GM18511 (cell line): ENCODE data around the gene PLEKHG7.
"Not testable (repeated sequence)": the region's sequence is repeated elsewhere in the genome, so short reads cannot be mapped to it uniquely, and the experiment has no call there.

Source experiments
- ATAC-seq: cut with Tn5 transposase; IDR thresholded peaks from one replicate; pipeline ENCODE4 v1.9.1; 2021; ENCODE audit warnings: mild to moderate bottlenecking, moderate library complexity; ENCODE audit not compliant: unreplicated experiment

Gene PLEKHG7, protein sequence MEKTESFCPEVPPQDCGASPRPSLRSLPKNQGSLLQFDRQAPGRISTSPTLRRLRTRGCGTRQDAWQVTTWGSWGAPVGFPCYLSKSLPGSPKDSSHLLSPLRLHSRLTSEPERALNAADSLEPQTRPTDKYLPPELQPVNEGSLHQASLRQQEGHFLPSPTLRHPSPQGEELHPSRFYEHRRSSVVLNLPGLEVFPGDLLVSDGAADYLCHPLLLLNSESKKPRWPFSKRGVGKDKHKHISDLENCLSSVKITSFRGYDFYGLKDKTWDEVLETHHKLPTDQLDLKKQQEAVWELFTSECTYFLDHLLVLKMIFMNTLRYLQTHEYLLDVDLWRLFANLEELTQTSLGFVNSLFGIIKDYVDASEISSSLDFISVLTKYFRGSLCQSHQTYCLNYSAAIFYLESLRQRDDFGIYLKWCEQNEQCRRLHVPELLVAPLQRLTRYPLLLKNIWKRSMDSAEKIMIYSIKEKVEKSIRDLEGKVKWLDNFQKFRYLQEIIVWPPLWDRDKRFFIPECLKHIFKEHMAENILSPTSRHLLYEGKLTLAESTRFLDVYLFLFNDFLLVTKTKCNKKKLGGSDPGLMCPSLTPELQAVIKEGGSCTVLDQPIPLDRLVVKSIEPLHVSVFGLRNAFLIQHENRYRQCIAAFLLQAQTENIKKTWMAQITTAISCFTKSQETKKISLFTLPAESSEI

DNA sequence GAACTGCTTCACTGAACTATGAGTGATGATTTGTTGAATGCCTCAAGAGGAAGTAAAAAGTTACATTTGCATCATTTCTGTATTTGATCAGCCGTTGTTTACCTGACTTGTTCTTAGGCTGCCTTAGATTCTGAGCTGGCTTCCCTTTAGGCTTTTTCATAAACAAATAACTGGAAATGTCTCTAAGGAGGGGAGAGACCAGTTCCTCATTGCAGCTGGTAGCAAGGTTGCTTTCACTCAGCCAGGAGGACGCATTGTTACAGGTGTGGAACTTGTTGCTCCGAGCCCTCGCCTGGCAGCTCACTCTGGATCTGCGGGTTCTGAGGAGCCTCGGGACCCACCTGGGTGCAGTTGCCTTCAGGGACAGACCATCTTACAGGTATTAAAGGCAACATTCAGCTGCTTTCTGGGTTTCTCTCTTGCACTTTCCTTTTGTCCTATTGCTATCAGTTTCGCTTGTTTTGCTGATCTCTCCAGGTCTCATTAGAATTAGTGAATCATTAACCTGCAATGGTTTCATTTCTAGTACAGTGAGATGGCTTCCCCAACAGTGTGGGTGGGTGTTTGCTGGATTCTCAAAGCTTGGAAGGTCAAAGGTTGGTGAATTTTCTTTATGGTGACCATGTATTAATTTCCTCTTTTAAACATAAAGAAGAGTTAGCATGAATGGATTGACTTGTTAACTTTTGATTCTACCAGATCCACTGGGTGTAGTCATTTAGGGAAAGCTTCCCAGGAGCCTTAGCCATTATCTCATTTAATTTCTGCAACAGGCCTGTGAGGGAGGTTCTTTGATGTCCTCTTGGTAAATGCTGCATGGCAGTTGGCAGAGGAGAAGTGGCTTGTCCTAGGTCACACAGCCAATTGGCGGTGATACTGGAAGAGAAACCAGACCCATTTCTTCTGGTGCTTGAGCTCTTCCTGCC, at the start of gene PLEKHG7:
Gene PLEKHG7, plus strand, starts transcription at position 236 of the 926 bp plus-strand sequence. CDS start 3,643 bp downstream, outside the sequence.
- ATAC-seq = peak; percentile 97

DNA sequence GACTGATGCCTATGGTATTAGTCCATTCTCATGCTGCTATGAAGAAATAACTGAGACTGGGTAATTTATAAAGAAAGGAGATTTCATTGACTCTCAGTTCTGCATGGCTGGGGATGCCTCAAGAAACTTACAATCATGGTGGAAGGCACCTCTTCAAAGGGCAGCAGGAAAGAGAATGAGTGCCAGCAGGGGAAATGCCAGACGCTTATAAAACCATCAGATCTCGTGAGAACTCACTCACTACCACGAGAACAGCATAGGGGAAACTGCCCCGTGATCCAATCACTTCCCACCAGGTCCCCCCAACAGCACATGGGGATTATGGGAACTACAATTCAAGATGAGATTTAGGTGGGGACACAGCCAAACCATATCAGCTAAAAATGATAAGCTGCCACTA, 48.5 kb upstream of the PLEKHG7 start:
- ATAC-seq = not testable (repeated sequence)

DNA sequence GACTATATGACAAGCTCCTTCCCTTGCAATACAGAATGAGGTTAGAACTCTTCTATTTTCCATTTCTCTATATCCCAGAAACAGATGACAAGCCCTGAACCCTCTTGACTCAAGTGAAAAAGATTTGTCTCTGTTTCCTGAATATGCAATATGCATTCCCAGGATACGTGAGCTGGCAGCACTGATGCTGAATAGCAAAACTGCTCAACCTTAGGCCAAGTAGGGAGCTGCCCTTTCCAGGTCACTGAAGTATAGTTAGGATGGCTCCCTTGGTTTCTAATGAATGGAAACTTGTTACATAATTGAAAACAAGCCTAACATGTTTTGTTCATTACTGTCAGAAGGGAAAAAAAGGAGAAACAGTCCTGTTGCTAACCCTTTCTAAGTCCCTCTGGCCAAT, 47.9 kb upstream of the PLEKHG7 start:
- no peak for ATAC-seq

DNA sequence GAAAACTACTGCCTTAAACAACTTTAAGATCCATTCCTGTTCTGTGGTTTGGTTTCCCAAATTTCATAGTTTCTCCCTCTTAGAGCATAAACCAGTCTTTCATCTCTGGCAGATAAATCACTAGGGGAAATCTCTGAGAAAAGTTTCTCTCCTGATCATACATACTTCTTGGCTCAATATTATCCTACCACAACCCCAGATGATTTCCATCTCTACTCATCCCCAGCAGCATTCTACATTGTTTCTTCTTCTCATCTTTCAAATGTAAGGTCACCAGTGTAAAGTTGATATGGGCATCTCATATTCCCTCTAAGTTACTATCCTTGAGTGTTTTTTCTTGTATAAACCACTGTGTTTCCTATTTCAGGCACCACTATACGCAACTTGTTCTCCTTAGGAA, 45.9 kb upstream of the PLEKHG7 start:
- no peak for ATAC-seq

DNA sequence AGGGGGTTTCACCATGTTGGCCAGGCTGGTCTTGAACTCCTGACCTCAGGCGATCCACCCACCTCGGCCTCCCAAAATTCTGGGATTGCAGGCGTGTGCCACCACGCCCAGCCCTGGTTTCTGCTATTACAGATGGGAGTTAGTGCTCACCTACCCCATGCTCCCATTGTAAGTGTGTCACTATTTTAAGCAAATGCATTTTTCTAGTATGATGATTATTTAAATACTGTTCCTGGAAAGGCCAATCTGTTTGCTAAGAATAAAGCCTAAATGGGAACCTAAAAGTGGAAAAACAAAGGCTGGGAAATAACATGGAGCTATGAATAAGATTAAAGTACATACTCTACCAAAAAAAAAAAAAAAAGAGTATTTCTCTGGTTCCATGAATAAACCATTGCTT, 45.0 kb upstream of the PLEKHG7 start:
- no peak for ATAC-seq

DNA sequence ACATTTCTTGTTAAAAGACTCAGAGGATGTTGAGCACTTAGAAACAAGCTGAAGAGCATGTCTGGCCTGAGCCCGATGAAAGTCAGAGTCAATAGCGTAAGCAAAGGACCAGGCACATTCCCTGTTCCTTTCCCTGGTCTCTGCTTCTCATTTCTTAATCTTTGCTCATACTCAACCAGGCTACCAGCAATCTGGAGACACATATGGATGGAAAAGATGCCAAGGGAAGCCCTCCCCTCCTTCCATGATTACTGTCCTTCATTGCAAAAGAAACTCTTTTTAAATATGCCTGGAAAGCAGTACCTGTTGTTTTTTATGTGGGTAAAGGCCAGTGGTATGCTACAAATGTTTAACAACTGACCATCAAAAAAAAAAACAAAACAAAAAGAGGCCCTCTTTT, 44.2 kb upstream of the PLEKHG7 start:
- no peak for ATAC-seq

DNA sequence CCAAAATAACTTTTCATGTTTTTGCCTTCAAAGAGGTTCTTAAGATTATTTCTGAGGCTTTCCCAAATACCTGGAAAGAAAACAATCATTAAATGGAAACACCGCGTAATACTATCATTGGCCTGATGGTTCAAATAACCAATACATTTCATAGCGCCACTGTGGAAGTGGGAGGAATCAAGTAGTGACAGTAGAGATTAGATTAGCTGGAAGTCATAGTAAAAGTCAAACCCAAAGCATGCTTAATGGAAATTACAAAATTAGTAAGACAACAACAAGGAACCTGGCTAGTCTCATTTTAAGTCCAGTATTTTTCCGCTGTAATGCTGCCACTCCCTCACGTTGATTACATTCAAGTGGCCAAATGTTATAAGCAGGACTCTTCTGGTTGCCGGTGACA, 41.5 kb upstream of the PLEKHG7 start:
- no peak for ATAC-seq

DNA sequence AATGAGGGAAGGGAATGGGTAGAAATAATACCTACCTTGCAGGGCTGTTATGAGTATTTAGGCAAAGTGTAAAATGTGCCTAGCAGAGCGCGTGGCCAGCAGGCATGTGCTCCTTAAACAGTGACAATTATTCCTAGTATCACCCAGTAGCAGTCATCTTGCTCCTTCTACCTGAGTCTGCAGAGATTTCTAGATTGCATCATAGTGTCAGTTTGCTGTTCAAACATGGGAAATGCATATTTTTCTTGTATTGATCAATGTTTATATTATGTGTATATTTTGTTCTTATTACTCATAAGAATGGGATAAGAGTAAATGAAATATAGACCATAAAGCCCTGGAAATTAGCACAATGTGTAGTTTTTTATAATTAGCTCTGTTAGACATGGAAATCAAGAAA, 37.3 kb upstream of the PLEKHG7 start:
- no peak for ATAC-seq

DNA sequence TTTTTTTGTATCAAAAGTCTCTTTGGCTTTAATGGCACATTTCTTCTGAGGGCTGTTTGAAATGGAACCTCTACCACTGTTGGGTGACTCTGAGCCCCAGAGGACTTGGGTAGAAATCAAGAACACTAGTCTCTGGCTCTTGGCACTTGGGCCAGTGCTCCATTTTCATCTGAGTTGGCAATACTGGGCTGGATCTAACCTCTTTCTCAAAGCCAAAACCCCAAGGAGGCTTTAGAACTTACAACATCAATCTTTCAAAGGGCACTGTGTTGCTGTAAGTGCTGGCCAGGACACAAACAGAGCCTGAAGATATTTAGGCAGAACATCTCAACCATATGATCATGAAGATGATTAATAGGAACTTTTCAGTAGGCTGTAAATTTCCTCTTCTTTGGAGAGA, 34.0 kb upstream of the PLEKHG7 start:
- no peak for ATAC-seq

DNA sequence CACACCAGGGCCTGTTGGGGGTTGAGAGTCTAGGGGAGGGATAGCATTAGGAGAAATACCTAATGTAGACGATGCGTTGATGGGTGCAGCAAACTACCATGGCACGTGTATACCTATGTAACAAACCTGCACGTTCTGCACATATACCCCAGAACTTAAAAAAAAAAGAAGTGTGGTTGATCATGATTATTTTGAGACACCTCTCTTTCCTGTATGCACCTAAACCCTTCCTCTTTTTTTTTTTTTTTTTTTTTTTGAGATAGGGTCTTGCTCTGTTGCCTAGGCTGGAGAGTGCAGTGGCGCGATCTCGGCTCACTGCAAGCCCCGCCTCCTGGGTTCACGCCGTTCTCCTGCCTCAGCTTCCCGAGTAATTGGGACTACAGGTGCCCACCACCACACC, 31.3 kb upstream of the PLEKHG7 start:
- ATAC-seq = not testable (repeated sequence)

DNA sequence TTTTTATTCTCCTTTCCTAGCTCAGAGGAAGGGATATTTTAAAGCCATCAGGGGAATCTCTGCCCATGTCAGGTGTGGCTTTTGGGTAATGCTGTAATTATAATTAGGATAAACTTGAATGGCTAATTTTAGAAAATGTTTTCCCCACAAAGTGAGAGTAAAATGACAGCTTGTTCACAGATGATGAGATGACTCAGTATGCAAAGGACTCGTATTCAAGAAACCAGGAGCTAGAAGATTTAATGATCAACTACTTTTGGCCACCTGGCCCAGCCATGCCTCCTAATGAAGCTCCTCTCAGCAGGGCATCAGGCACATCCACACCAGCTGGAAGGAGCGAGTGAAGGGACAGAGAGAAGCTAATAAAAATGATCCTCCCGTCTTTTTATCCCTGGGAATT, 29.0 kb upstream of the PLEKHG7 start:
- peak; percentile 84 for ATAC-seq

DNA sequence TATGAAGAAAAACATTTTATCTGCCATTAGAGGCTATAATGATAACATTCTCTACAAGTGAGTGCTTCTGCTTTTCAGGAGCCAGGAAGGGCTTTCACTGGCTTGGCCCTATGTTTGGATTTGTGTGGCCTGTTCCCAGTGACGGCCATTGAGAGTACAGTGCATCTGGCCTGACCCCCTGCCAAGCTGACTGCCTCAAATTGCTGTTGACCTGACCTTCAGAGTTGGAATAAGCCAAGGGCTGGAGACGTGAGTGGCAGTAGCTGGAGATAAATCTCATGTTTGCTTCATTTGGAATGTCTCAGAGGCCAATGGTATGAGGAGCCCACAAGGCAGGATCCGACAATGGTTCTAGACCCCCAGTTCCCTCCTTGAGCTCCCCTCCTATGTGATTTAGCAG, 28.3 kb upstream of the PLEKHG7 start:
- ATAC-seq = no peak

DNA sequence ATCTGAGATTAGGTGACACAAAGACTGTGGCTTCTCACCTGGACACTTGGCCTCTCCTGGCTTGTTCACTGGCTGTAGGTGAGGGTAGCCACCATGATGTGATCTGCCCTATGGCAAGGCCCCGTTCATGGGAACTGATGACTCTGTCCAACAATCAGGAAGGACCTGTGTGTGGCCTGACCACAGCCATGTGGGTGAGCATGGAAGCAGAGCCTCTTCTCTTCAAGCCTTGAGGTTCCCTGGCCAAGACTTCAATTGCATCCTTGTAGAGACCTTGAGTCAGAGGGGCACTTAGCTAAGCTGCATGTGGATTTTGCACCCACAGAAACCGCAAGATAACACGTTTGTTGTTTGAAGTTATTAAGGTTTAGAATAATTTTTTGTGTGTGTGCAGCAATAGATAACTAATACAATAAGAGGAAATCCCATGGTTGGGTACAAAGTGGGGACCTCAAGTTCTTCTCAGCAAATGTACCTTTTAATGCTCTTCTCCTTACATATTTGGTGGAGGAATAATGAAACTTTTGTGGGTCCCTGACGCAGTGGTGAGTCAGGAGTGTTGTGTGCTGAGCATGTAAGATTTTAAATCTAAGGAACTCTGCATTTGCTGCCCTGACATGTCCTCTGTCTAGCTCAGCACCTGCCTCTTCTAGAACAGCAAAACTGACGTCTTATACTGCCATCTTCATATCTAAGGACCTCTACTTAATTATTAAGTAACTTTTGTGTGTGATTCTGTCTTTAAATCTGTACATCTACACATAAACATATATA, 27.5 kb upstream of the PLEKHG7 start:
- no peak for ATAC-seq

DNA sequence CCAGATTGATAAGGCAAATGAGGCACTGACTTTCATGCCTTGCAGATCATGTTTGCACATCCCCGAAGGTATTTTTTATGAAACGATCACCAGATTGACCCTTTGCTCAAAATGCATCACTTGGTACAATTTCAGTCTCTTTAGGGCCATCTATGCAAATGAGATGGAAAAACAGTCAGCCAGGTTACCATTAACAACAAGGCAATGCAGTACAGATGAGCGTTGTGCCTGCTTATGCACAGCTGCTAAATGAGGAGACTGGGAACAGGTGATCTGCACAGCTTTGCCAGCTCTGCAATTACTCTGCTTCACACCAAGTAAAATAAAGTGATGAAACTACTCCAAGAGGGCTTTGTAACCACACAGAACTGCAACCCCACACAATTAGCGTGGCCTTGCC, 26.1 kb upstream of the PLEKHG7 start:
- no peak for ATAC-seq

DNA sequence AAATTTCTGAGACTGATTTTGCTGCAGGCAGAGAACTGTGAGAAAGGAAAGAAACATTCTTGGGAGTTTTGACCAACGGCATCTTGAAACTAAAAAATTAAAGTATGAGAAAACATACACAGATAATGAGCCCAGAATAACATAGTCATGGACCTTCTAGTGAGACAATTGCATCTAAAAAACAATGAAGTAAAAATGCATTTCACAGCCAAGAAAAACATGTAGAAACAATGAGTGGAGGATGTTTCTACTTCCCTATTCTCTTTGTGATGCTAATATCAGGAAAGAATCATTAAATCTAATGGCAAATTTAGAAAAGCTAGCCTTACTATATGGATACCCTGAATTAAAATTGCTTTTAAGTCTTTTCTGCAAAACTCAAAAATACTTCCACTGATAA, 12.2 kb upstream of the PLEKHG7 start:
- ATAC-seq = no peak

DNA sequence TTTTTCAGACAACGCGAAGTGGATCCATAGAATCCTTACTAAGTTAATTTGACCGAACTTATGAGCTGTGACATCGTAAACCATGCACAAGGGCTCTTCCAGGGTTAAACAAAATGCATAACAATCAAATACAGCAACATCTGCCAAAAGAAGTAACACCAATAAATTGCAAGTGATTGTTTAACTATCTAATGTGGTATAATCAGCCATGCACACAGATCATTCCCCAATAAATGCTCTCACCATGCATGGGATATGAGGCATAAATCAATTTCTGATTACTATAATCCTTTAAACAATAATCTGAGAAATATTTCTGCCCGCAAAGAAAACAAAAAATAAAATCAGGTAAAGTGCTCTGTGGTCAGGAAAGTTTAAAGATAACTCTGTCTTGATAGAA, 7.7 kb upstream of the PLEKHG7 start:
- ATAC-seq = no peak

DNA sequence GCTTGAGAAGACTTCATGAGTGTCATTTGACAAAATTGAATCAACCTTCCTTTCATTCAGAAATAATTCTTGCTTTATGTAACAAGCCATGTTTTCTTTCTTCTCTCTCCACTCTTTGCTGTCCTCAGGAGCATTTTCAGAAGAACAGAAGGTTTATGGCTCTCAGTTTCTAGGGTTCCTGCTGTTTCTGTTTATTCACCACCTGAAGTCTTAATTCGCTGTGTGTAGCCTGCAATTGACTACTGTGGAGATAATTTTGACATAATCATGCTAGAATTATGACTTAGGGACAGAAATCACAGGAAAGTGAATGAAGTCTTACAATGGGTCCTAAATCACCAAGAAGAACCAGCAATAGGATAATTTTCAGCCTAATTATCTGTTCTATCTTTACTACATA, 7.2 kb upstream of the PLEKHG7 start:
- ATAC-seq = no peak

DNA sequence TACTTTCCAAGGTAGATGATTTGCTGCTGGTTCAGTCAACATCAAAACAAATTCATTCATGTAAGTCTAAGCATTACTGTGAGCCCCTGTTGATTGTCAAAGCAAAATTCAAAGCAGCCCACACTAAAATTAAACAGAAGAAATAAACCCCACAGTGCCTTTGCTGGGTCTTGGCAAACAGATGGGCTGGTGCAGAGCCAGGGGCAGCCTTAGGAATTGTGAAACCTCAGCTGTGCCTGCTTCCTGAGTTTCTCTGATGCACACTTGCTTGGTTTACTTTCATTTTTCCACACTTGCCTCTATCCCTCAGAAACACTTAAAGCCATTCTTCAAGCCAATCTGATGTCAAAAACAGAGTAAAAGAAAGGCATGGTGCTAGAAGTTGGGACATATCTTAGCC, 6.6 kb upstream of the PLEKHG7 start:
- ATAC-seq = no peak

DNA sequence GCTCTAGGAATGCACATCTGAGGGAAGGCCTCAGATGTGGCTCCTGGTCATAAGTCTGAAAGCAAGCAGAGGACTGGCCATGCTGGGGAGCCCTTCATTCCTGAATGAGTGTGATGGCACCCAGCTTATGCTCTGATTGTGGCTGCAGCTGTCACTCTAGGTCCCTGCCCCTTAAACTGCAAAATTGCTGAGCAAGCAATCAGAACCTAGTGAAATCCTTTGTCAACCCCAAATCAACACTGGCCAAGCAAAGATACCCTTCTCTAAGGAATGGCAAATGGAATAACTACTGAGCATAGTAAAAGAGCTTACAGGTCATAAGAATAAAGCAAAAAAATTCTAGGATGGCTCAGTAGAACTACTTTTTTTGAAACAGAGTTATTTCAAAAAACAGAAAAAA, 4.3 kb upstream of the PLEKHG7 start:
- no peak for ATAC-seq

DNA sequence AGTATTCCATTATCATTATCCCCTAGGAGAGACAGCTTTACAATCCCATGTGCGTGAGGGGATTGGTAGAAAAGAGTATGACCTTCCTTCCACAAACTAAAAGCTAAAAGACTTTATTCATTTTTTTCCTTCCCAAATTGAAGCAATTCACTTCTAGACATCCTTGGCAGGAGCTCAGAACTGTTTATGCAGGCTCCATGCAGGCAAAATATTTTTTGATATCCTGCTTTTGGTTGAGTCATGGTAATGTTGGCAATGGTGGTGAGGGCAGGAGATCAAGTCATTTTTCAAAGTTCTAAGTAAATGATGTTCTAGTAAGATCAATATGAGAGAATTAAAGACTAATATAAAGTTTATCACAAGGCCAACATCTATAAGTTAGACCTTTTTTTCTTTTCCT, 1.3 kb upstream of the PLEKHG7 start:
- no peak for ATAC-seq

DNA sequence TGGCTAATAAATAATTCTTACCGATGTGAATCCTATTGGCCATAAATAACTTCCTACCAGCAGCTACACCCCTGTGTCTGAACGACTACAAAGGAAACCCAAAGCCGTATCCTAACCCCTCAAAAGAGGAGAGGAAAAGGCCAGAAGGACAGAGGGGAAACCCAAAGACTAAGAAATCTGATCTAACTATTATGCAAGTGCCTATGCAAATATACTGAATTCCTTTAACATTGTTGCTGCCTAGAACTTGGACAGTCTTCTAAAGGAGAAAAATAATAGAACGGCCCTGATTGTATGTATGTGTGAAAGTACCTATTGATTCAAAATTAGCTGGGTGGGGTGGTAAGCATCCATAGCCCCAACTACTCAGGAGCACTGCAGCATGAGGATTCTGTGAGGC, 997 bp downstream of the PLEKHG7 start:
- no peak for ATAC-seq
